Activated T-helper 2 cell treated with anti-CD3 and anti-CD28 coated beads, Interferon-gamma antibody, Interleukin-2, Interleukin-4, amounts not matched to agents 10 μg/mL and 5 μg/mL and 100 μg/mL, durations not matched to agents 14 hours and 24 hours and 36 hours (primary cell): Measurements from ENCODE around the gene CACNA2D1. TPM values are rescaled to one million over a fixed set of nuclear protein-coding genes. Genes with fewer than 3 reads are reported as not detected.

Experiments used
- DNase-seq: peaks from one replicate; pipeline ENCODE4 v3.0.0; 2021; ENCODE audit warnings: low spot score
- H3K27ac Mint-ChIP-seq: one replicate; pipeline ENCODE4 v1.8.0; 2021; ENCODE audit warnings: mixed read lengths
- H3K27me3 Mint-ChIP-seq: one replicate; pipeline ENCODE4 v1.8.0; 2021; ENCODE audit warnings: low read depth, mixed read lengths
- H3K36me3 Mint-ChIP-seq: one replicate; pipeline ENCODE4 v1.8.0; 2021; ENCODE audit warnings: low read depth, mixed read lengths
- H3K4me1 Mint-ChIP-seq: one replicate; pipeline ENCODE4 v1.8.0; 2021; ENCODE audit warnings: low read depth, mixed read lengths
- H3K4me3 Mint-ChIP-seq: one replicate; pipeline ENCODE4 v1.8.0; 2021; ENCODE audit warnings: low read depth, mild to moderate bottlenecking, moderate library complexity, mixed read lengths
- H3K9me3 Mint-ChIP-seq: one replicate; pipeline ENCODE4 v1.8.0; 2021; ENCODE audit warnings: mixed read lengths
- intact Hi-C: fragments of 100-400 bp; cut with micrococcal nuclease; formaldehyde crosslinking; loops from one replicate; pipeline ENCODE4 v1.15.1; 2023
- total RNA-seq: library from RNA; stranded (reverse); gene quantifications from 2 replicates; pipeline ENCODE4 v1.2.3, GENCODE V29; 2022

Gene CACNA2D1
- total RNA-seq, 1 donor from 2014 or later, result not detected

DNA sequence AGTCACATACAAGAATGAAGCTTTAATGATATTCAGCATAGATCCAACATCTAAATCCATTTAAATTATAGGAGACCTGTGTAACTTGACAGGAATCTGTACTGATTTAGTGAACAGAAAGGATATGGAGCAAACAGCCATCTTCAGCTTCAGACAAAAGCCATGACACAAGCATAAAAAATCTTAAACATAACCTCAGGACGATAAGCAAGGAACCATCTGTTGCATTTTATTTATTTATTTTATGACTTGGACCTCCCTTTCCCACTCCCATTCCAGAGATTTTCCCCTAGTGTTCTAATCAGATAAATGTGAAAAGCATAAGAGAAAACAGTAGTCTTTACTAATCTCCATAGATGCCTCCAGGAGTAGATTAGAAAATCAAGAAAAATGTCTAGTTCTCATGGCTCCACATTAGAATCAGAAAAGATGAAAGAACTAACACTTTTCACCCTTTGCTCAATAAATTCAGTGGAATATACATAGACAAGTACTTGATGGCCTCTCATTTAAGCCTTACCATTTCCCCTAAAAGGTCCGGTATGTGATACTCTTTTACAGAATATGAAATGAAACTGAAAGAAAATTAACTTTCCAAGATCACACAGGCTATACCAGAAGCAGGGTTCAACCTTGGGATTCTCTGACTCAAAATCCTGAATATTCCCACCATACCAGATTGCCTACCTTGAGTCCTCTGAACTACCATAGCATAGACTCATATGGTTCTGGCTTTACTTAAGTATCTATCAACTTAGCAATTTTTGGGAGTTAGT, 15.2 kb downstream of the CACNA2D1 start:
- intact Hi-C loops, result no loop called here
- H3K36me3 Mint-ChIP-seq, result no peaks in the 10 kb centered on the region
- no peaks in the 10 kb centered on the region for H3K9me3 Mint-ChIP-seq
- no peak overlapping the region for H3K27ac Mint-ChIP-seq
- no peaks in the 10 kb centered on the region for H3K4me1 Mint-ChIP-seq
- no peak for DNase-seq
- no peaks in the 10 kb centered on the region for H3K27me3 Mint-ChIP-seq
- H3K4me3 Mint-ChIP-seq, result no peak overlapping the region

DNA sequence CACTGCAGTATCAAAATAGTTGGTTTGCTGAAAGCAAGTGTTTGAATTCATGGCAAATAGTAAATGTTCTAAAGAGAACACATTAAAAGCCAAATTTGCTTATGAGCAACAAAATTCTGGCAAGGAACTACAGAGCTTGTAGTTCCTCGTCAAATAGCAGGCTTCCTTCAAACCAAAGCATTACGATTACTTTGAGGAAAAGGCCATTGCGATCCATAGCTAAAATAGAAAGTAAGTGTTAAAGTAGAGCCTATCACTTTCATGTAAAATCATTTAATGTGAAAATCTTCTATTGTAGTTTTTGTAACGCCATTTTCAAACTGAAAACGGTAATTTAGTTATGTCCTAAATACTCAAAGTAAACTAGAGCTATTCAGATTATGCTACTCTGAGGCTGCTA, 20.1 kb downstream of the CACNA2D1 start:
- intact Hi-C loops, result no loop called here
- no peak overlapping the region for H3K4me3 Mint-ChIP-seq
- no peaks in the 10 kb centered on the region for H3K4me1 Mint-ChIP-seq
- no peaks in the 10 kb centered on the region for H3K36me3 Mint-ChIP-seq
- H3K9me3 Mint-ChIP-seq, result no peaks in the 10 kb centered on the region
- no peaks in the 10 kb centered on the region for H3K27me3 Mint-ChIP-seq
- no peak for DNase-seq
- H3K27ac Mint-ChIP-seq, result no peak overlapping the region

DNA sequence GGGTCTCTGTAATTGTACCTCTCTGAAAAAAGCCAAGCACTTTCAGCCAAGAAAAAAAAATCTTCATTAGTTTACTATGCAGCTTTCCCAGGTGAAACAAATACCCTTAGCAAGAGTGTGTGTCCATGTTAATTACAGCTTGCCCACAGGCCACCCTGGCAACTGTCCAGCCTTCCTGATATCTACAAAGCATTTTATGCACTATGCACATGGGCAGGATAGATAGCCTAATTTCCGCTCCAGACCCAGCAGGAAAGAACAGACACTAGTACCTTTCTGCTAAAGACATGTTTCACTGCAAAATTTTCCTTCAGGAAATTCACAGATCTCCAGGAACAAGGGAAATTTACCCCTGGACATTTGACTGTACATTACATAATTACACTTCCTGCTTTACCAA, 24.4 kb downstream of the CACNA2D1 start:
- Mint-ChIP-seq H3K27ac (no peak overlapping the region), H3K27me3 (no peaks in the 10 kb centered on the region), H3K4me3 (no peak overlapping the region), H3K36me3 (no peaks in the 10 kb centered on the region), H3K9me3 (peaks cover 6% of the 10 kb centered on the region), H3K4me1 (no peaks in the 10 kb centered on the region)
- DNase-seq, result no peak
- intact Hi-C loops, result no loop called here

DNA sequence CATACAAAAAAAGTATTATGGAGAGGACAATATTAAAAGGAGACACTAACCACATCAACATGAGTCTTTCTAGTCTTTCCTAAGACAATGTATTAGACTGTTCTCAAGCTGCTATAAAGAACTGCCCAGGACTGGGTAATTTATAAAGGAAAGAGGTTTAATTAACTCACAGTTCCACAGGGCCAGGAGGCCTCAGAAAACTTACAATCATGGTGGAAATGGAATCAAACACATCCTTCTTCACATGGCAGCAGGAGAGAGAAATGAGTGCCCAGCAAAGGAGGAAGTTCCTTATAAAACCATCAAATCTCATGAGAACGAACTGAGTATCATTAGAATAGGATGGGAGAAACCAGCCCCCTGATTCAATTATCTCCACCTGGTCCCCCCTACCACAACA, 25.7 kb downstream of the CACNA2D1 start:
- Mint-ChIP-seq H3K9me3 (peaks cover 6% of the 10 kb centered on the region), H3K27me3 (no peaks in the 10 kb centered on the region), H3K4me3 (no peak overlapping the region), H3K36me3 (no peaks in the 10 kb centered on the region), H3K4me1 (no peaks in the 10 kb centered on the region), H3K27ac (no peak overlapping the region)
- intact Hi-C loops, result no loop called here
- no peak for DNase-seq

DNA sequence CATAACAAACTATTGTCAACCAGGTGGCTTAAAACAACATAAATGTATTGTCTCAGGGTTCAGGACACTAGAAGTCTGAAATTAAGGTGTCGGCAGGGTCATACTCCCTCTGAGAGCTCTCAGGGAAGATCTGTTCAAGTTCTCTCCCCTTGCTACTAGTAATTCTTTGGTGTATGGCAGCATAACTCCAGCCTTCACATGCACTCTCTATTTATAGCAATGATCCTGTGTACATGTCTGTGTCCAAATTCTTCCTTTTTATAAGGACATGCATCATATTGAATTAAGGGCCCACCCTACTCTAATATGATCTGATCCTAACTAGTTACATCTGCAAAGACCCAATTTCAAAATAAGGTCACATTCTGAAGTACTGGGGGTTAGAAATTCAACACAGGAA, 27.2 kb downstream of the CACNA2D1 start:
- no peaks in the 10 kb centered on the region for H3K4me1 Mint-ChIP-seq
- H3K27me3 Mint-ChIP-seq, result no peaks in the 10 kb centered on the region
- no peaks in the 10 kb centered on the region for H3K36me3 Mint-ChIP-seq
- intact Hi-C loops, result no loop called here
- no peak overlapping the region for H3K27ac Mint-ChIP-seq
- no peak overlapping the region for H3K4me3 Mint-ChIP-seq
- H3K9me3 Mint-ChIP-seq, result peaks cover 6% of the 10 kb centered on the region
- no peak for DNase-seq

DNA sequence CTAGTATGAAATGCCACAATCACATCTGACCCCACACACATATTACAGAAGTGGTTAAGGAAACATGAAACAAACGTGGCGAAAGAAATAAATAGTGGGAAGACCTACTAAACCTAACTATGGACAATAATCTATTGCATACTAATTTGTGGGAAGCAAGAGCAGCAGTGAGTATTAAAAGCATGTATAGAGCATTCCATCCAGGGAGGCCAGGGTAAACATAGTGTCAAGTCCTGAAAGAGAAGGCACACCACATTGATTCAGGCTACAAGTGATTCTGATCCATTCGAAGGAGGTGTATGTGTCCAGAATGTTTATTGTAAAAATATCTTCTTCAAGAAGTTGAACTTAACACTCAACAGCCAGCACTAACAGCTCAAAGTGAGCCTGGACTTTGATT, 29.2 kb downstream of the CACNA2D1 start:
- intact Hi-C loops, result no loop called here
- Mint-ChIP-seq H3K4me1 (no peaks in the 10 kb centered on the region), H3K27me3 (no peaks in the 10 kb centered on the region), H3K4me3 (no peak overlapping the region), H3K36me3 (no peaks in the 10 kb centered on the region), H3K27ac (no peak overlapping the region), H3K9me3 (peaks cover 6% of the 10 kb centered on the region)
- no peak for DNase-seq

DNA sequence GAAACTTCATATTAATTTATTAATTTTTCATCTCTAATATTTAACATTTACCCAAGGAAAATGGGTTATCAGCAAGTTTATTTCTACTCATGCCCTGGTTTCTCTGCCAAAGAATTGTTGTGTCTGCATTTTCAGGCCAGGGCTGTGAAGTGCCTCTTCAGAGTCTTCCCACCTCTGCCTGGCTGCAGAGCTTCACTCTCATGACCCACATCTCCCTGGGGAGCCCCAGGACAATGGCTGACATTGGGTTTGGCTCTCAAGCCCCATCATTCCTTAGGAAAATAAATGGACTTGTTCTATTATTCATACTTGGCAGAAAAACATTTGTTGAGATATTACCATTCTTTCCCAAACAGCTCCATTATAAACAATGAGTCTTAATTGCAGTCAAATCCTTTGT, 30.3 kb downstream of the CACNA2D1 start:
- Mint-ChIP-seq H3K36me3 (no peaks in the 10 kb centered on the region), H3K9me3 (peaks cover 6% of the 10 kb centered on the region), H3K27ac (no peak overlapping the region), H3K27me3 (no peaks in the 10 kb centered on the region), H3K4me3 (no peak overlapping the region), H3K4me1 (no peaks in the 10 kb centered on the region)
- intact Hi-C loops, result no loop called here
- no peak for DNase-seq

DNA sequence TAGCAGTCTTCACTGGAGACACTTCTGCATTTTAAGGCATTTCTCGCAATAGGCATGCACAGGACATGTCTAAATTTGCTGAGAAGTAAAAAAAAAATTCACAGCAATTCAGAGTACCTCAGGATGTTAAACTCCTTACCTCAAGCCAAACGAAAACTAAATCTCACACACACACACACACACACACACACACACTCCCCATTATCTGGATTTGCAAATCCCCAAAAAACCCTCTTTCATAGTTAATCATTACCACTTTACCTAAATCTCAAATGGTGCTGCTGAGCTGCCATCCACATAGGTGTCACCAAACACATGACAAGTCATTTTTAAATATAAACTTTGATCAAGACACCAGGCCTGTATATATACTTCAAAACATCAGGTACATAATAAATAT, 31.8 kb downstream of the CACNA2D1 start:
- DNase-seq, result no peak
- H3K27ac Mint-ChIP-seq, result no peak overlapping the region
- no peaks in the 10 kb centered on the region for H3K36me3 Mint-ChIP-seq
- H3K4me3 Mint-ChIP-seq, result no peak overlapping the region
- no peaks in the 10 kb centered on the region for H3K4me1 Mint-ChIP-seq
- H3K27me3 Mint-ChIP-seq, result no peaks in the 10 kb centered on the region
- no peaks in the 10 kb centered on the region for H3K9me3 Mint-ChIP-seq
- intact Hi-C loops, result no loop called here

DNA sequence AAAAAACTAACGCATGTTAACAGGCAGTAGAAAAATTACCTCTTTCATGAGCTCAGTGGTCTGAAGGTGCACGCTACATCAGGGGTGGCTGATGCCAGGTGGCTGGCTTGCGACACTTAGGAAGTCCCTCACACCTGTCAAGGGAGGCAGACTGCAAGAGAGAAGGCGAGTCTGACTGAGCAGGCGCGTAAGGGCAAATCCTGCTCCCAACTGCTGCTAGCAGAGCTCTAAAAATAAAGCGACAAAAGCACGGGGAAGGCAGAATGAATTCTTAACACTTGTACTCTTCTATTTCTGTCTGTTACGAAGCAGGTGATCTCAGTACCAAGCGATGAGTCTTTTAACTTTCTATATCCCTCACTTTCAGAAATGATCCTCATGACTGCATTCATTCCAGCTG, 33.1 kb downstream of the CACNA2D1 start:
- H3K27ac Mint-ChIP-seq, result no peak overlapping the region
- no peaks in the 10 kb centered on the region for H3K9me3 Mint-ChIP-seq
- no peaks in the 10 kb centered on the region for H3K27me3 Mint-ChIP-seq
- no peak for DNase-seq
- intact Hi-C loops, result no loop called here
- H3K4me1 Mint-ChIP-seq, result no peaks in the 10 kb centered on the region
- no peak overlapping the region for H3K4me3 Mint-ChIP-seq
- H3K36me3 Mint-ChIP-seq, result no peaks in the 10 kb centered on the region

DNA sequence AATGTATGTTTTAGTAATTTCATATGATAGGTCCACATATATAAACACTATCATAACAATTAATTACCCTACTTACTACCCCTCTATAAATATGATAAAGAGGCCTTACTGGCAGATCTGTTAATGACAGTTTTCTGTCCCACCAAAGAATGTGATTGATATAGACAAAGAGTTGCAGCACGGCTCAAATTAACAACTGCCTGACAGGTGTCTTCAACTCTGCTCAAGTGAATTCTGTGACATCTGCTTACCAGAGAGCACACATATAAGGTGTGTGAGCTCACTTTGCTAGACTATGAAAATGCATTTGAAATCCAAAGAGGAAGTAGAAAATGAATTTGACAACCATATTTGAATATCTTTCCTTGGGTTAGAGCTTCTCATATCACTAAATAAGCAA, 36.6 kb downstream of the CACNA2D1 start:
- no peak overlapping the region for H3K4me3 Mint-ChIP-seq
- no peaks in the 10 kb centered on the region for H3K27me3 Mint-ChIP-seq
- intact Hi-C loops, result no loop called here
- H3K4me1 Mint-ChIP-seq, result no peaks in the 10 kb centered on the region
- no peaks in the 10 kb centered on the region for H3K36me3 Mint-ChIP-seq
- peaks cover 2% of the 10 kb centered on the region for H3K9me3 Mint-ChIP-seq
- DNase-seq, result no peak
- no peak overlapping the region for H3K27ac Mint-ChIP-seq

DNA sequence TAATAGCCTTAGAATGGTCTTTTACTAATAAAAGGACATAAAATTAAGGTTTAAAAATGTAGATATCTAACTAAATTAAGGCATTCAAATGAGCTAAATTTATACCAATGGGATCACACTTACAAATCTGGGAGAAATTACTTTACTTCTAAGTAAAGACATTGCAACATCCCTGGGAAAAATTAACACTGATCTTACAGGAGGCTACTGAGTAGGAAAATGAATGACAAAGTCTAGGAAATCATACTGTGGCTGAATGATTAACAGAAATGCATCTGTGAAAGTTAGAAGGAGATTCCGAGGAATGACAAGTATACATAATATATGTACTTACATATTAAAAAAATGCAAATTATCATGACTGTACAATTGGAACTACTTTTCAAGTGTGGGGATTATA, 38.3 kb downstream of the CACNA2D1 start:
- peaks cover 5% of the 10 kb centered on the region for H3K9me3 Mint-ChIP-seq
- no peaks in the 10 kb centered on the region for H3K36me3 Mint-ChIP-seq
- H3K27ac Mint-ChIP-seq, result no peak overlapping the region
- no peak overlapping the region for H3K4me3 Mint-ChIP-seq
- no peaks in the 10 kb centered on the region for H3K4me1 Mint-ChIP-seq
- no peak for DNase-seq
- no peaks in the 10 kb centered on the region for H3K27me3 Mint-ChIP-seq
- intact Hi-C loops, result no loop called here

DNA sequence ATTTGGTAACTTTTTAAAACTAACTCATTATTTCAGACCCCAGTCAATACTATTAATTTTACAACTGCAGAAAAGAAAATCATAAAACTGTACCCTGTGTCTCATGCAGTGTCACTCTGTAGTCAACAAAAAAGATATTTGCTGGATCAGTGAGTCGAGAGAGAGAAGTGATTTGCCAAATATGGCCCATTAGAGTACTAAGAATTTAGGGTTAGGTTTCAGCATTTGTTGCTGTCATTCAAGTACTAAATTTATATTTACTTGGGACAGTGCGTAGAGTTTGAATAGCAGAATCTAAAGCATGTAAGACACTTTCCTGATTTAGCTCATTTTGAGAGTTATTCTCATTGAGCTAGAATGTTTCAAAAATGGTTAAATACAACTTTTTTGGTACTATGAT, 38.9 kb downstream of the CACNA2D1 start:
- no peaks in the 10 kb centered on the region for H3K4me1 Mint-ChIP-seq
- H3K36me3 Mint-ChIP-seq, result no peaks in the 10 kb centered on the region
- peaks cover 7% of the 10 kb centered on the region for H3K9me3 Mint-ChIP-seq
- intact Hi-C loops, result no loop called here
- no peak for DNase-seq
- no peak overlapping the region for H3K27ac Mint-ChIP-seq
- H3K27me3 Mint-ChIP-seq, result no peaks in the 10 kb centered on the region
- H3K4me3 Mint-ChIP-seq, result no peak overlapping the region

DNA sequence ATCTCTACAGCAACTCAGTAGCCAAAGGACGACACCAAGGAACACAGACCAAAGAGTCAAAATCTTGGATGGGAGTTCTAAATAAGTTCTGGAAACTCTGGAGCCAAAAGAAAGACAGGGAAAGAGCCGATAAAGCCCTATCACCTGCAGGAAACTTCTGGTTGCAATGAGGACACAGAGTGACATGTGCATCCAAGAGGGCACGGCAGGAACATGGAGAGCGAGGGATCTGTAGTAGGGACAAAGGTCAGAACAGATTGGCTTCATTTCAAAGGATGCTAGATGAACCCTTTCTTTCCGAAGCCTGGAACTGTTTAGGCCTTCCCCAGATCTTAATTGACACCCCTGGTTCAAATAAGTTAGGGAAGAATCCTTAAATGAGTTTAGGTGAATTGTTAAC, 39.5 kb downstream of the CACNA2D1 start:
- Mint-ChIP-seq H3K36me3 (no peaks in the 10 kb centered on the region), H3K9me3 (peaks cover 8% of the 10 kb centered on the region), H3K4me3 (no peak overlapping the region), H3K27me3 (no peaks in the 10 kb centered on the region), H3K27ac (no peak overlapping the region), H3K4me1 (no peaks in the 10 kb centered on the region)
- intact Hi-C loops, result no loop called here
- DNase-seq, result no peak
